NCI-H1930 (cell line): ENCODE measurements around the gene CDH4.
A peak's percentile ranks its signal among the peaks of the same experiment; 100 is the strongest.
"Not testable (repeated sequence)": the region's sequence is repeated elsewhere in the genome, so short reads cannot be mapped to it uniquely, and the experiment has no call there.

ENCODE experiments used
- DNase-seq, 2 experiments: peaks; one replicate each; lab custom pipeline; 2025; lab: John Stamatoyannopoulos, UW

Gene CDH4

DNA sequence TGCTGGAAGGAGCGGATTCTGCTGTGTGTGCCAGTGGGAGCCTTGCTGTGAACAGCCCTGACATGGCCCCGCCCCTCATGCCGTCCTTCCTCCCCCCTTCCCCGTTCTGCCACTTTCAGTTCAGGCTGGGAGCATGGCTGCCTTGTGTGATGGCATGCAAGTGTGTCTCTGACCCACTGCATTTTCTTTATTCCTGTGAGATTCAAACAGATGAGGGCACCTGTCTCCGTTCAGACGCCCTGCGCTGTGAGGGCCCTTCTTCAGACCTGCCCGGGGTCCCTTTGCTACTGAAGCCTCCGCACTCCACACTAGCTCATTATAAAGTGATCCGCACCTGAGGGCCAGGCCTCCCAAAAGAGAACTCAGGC lies 725.3 kb downstream of the CDH4 start:
- no peak for DNase-seq

DNA sequence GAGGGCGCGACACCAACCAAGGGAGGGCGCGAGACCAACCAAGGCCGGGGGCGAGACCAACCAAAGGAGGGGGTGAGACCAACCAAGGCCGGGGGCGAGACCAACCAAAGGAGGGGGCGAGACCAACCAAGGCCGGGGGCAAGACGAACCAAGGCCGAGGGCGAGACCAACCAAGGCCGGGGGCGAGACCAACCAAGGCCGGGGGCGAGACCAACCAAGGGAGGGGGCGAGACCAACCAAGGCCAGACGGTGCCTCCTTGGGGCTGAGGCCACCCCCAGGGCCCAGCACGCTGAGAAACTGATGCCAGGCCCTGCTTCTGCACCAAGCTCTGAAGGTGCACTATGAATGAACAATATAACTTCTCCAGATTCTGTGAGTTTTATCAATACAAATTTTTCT lies 726.4 kb downstream of the CDH4 start:
- DNase-seq = no peak

DNA sequence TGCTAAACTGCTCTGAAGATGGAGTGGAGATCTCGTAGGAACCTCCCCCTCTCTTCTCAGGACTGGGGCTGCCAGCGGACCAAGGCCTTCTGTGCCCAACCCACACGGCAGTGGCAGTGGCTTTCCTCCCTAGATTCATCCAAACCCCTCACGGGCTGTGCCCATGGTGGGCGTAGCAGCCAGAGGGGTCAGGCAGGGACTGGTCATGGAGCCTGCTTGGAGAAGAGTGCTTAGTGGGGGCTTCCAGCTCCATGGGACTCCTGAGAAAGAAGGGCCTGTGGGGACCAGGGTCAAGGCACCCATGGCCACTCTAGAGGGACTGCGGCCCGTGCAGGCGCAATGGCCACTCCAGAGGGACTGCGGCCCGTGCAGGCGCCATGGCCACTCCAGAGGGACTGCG lies 727.0 kb downstream of the CDH4 start:
- DNase-seq = no peak

DNA sequence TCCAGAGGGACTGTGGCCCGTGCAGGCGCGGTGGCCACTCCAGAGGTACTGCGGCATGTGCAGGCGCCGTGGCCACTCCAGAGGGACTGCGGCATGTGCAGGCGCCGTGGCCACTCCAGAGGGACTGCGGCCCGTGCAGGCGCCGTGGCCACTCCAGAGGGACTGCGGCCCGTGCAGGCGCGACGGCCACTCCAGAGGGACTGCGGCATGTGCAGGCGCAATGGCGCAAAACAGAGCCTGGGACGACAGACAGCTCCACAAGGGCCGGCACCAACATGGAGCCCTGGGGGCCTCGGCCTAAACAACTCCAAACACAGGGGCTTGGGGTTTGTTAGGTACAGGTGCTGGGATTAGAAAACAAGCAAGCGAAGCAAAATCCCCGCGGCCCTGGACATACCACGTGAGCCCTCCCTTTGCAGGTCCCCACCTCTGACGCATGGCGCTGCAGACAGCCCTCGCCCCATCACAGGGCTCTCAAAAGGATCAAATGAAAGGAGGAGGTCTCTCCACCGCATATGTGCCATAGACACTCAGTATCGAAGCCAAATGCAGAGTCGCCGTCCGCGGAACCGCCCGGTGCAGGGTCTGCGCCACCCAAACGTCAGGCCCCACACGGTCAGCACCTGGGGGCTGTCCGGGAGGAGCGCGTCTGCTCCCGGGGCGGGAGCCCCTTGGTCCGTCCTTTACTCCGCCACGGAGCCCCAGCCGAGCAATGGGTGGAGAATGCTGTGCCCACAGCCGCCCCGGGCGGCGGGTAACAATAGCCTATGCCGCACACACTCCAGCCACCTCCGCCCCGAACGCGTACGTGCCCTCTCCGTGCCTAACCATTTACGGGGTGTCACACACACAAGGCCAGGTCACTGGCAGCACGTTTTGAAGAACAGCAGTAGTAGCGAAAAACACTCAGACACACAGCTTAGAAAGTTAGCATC lies 727.9 kb downstream of the CDH4 start:
- no peak for DNase-seq

DNA sequence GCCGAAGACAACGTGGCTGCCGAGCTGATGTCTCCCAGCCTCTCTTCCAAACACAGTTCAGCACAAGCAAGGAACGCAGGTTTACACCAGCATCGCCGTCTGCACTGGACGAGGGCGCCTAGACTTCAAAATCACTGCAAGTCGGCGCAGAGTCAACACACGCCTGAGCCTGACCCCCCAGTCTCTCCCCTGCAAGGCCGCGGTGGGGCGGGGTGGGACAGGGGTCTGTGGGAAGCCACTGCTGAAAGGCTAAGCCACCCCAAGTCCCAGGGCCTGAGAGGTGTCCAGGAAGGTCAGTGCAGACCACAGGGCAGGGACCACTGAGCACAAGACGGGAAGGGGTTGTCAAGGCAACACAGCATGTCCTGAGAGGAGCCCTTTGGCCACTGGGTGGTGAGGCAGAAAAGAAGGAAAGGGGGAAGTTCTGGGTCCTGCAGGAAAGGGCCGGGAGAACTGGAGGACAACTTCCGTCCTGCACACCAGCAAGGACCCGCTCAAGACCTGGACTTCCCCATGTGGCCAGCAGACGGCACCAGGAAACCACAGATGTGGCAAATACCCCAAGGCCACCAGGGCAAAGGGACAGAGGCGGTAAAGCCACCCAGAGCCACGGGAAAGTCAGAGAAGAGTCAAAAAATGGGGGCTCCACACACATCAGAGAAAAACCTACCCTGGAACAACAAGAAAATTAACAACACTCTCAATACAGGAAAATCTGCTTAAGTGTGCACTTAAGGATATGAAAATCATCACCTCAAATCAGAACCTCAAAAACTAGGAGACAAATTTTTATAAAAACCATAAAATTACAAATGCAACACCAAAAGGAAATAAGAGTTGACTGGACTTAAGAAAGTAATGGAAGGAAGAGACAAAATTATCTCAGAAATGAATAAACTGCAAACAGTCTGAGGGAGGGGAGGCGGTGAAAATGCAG lies 728.9 kb downstream of the CDH4 start:
- DNase-seq = peak; percentile 16 to 20

DNA sequence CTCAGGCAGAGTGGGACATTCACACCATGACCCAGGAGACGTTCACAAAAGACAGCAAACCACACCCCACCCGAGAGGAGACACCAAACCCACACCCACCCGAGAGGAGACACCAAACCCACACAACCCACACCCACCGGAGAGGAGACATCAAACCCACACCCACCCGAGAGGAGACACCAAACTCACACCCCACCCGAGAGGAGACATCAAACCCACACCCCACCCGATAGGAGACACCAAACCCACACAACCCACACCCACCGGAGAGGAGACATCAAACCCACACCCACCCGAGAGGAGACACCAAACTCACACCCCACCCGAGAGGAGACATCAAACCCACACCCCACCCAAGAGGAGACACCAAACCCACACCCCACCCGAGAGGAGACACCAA lies 729.6 kb downstream of the CDH4 start:
- DNase-seq = not testable (repeated sequence)

DNA sequence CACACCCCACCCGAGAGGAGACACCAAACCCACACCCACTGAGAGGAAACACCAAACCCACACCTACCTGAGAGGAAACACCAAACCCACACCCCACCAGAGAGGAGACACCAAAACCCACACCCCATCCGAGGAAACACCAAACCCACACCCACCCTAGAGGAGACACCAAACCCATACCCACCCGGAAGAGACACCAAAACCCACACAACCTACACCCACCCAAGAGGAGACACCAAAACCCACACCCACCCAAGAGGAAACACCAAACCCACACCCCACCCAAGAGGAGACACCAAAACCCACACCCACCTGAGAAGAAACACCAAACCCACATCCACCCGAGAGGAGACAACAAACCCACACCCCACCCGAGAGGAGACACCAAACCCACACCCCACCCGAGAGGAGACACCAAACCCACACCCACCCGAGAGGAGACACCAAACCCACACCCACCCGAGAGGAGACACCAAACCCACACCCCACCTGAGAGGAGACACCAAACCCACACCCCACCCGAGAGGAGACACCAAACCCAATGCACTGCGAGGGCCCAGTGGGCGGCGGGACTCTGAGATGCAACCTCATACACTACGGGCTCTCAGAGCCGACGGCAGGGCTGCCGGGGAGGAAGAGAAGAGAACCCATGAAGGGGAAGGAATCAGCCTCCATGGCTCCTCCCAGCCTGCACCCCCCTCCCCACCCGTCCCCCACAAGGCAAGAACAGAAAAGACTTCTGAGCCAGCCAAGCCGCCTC lies 730.3 kb downstream of the CDH4 start:
- no peak for DNase-seq

DNA sequence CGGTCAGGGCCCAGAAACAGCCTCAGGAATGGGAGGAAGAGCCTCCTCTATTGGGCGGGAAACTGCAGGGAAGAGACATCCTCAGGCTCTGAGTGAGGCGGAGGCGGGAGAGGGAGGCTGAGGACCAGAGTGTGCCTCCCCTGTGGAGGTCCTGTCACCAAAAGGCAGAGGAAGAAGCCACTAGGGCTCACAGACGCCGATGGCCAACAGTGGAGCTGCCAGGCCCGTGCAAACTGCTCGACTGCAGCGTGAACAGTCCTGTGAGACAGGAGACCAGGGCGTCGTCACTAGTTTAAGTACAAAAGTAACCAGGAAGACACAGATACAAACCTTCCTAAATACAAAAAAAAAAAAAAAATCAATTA lies 730.9 kb downstream of the CDH4 start:
- no peak for DNase-seq

DNA sequence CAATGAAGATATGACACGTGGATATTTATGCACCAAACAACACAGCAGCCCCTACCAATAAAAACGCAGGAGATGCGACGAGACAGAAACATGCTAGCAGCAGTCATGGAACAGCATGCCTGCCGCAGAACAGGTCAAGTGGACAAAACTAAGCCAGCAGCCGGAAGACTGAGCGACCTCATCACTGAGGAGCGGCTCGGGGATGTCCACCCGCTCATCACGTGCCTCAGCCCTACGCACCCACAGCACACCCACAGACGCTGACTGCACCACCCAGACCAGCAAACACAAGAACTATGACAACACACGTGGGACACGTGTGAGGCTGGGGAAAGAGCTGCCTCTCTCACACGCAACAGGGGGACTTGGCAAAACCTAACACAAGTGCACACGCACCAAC lies 731.9 kb downstream of the CDH4 start:
- DNase-seq = no peak

DNA sequence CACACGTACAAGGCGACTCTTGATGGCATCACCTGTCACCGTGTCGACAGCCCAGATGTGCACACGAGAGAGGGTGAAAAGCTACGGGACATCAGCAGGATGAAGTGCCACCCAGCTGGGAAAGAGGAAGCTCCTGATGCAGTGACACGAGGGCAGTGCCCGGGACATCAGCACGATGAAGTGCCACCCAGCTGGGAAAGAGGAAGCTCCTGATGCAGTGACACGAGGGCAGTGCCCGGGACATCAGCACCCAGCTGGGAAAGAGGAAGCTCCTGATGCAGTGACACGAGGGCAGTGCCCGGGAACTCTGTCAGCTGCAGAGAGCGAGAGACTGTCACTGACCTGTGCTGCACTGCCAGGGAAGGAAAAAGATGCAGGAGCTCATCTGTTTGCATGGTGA lies 732.4 kb downstream of the CDH4 start:
- DNase-seq = not testable (repeated sequence)

DNA sequence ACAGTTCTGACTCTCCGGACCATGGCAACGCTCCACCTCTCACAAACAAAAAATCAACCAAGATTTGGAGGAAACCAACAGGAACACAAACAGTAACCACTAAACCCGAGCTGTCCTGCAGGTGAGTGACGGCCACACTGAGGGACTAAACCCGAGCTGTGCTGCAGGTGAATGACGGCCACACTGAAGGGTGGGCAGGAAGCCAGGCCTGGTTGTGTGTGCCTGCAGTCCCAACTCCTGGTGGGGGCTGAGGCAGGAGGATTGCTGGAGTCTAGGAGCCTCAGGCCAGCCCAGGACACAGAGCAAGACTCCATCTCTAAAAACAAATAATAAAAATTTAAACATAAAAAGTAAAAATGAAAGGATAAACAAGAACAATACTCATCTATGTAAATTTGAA lies 733.0 kb downstream of the CDH4 start:
- DNase-seq = no peak

DNA sequence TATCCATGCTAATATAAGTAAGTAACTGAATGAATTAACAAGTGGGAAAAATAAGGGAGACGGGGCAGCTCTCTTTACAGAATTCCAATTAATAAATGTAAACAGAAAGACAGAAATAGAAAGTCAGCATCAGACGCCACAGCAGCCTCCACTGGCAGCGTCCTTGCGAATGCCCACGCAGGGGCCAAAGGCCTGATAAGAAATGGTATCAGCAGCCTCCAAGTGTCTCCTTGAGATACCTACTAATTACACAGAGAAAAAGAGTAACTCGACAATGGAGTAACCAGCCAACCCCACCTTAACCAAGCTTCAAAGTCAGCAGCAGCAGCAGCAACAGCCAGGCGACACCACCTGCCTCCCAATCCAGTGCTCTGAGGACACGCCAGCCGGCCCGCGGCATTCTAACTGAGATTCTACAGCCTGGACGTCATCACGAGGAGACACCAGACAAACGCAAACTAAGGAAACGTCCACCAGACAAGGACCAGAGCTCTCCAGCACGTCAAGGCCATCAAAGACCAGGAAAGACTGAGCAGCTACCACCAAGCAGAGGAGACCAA lies 734.8 kb downstream of the CDH4 start:
- DNase-seq = no peak

DNA sequence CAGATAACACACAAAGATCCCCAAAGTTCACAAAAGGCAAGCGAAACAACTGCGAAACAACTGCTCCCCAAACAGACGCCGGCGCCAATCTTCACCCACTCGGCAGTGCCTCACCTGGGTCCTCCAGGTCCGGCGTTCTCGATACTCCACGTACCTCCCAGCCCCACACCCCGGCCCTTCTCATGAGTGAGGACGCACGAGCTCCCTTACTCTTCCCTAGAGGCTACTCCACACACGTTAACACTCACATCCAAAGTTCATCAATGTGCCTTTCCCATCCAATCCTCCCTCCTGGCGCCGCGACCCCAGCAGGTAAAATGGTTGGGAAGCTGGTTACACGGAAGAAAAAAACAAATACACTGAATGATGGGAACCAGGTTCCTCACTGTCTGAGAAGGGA lies 736.6 kb downstream of the CDH4 start:
- no peak for DNase-seq

DNA sequence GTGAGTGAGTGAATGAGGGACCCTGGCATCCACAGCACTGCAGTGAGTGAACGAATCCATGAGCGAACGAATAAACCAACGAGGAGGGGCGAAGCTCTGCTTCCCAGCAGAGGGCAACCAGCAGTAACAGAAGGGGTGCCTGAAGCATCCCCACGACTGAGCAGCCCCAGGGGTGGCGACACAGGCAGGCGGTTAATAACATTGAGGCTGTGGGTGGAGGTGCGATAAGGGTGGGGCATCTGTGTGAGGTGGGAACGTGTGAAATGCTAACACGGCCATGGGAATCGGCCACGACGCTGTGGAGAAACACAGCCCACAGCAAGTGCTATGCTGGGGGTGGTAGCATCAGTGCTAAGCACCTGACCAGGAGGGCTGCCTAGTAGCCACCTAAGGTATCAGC lies 737.7 kb downstream of the CDH4 start:
- DNase-seq = no peak
